GM19438 (cell line): ENCODE measurements around the gene FUZ.

ENCODE experiments used
- ATAC-seq: cut with Tn5 transposase; IDR thresholded peaks from one replicate; pipeline ENCODE4 v1.9.1; 2021; ENCODE audit warnings: low read depth; ENCODE audit not compliant: unreplicated experiment

Gene FUZ

GRCh38 chr19:49812997-49813861 lies at the start of gene FUZ:
TSS of gene FUZ (minus strand) at chr19:49813292. CDS start at chr19:49813106, 186 bp downstream.
- ATAC-seq, result no peak

GRCh38 chr19:49862391-49863253 lies 49.5 kb upstream of the FUZ start:
- no peak for ATAC-seq

GRCh38 chr19:49861541-49862378 lies 48.7 kb upstream of the FUZ start:
- no peak for ATAC-seq

GRCh38 chr19:49861107-49861506 lies 48.0 kb upstream of the FUZ start:
- no peak for ATAC-seq

- ATAC-seq, result no peak
Observed at GRCh38 chr19:49860336-49861102, 47.4 kb upstream of the FUZ start.

- no peak for ATAC-seq
Observed at GRCh38 chr19:49859682-49860335, 46.7 kb upstream of the FUZ start.

- no peak for ATAC-seq
Observed at GRCh38 chr19:49858088-49858985, 45.2 kb upstream of the FUZ start.

GRCh38 chr19:49857838-49858087 lies 44.7 kb upstream of the FUZ start:
- no peak for ATAC-seq

- ATAC-seq, result no peak
Observed at GRCh38 chr19:49857061-49857837, 44.2 kb upstream of the FUZ start.

- ATAC-seq, result no peak
Observed at GRCh38 chr19:49856574-49857021, 43.5 kb upstream of the FUZ start.

GRCh38 chr19:49855676-49856573 lies 42.8 kb upstream of the FUZ start:
- ATAC-seq, result no peak

- no peak for ATAC-seq
Observed at GRCh38 chr19:49855277-49855675, 42.2 kb upstream of the FUZ start.

- no peak for ATAC-seq
Observed at GRCh38 chr19:49854378-49855263, 41.5 kb upstream of the FUZ start.

GRCh38 chr19:49853852-49854377 lies 40.8 kb upstream of the FUZ start:
- no peak for ATAC-seq

- ATAC-seq, result no peak
Observed at GRCh38 chr19:49852631-49853126, 39.6 kb upstream of the FUZ start.
